Measurements from ENCODE around the gene DLEC1.

The DLEC1 gene

GRCh38 chr3:38095669-38096483, 56.9 kb downstream of the DLEC1 start:
- Histone ChIP-seq H3K4me1 (ENCODE audit: insufficient read depth, low read length) (no peaks in the 10 kb centered on the region), H3K9me3 (ENCODE audit: low read length) (no peaks in the 10 kb centered on the region), H3K36me3 (ENCODE audit: insufficient read depth, low read length) (no peaks in the 10 kb centered on the region), H3K9ac (ENCODE audit: low read length) (no peak overlapping the region), H3K4me3 (ENCODE audit: low read depth in 1 of 2, low read length in 2 of 2) (no peak overlapping the region), H3K27ac (ENCODE audit: low read depth, low read length) (no peak overlapping the region), H3K27me3 (ENCODE audit: control insufficient read depth in 1 of 2, insufficient read depth in 2 of 2, low read length in 2 of 2) (no peaks in the 10 kb centered on the region)

DNA sequence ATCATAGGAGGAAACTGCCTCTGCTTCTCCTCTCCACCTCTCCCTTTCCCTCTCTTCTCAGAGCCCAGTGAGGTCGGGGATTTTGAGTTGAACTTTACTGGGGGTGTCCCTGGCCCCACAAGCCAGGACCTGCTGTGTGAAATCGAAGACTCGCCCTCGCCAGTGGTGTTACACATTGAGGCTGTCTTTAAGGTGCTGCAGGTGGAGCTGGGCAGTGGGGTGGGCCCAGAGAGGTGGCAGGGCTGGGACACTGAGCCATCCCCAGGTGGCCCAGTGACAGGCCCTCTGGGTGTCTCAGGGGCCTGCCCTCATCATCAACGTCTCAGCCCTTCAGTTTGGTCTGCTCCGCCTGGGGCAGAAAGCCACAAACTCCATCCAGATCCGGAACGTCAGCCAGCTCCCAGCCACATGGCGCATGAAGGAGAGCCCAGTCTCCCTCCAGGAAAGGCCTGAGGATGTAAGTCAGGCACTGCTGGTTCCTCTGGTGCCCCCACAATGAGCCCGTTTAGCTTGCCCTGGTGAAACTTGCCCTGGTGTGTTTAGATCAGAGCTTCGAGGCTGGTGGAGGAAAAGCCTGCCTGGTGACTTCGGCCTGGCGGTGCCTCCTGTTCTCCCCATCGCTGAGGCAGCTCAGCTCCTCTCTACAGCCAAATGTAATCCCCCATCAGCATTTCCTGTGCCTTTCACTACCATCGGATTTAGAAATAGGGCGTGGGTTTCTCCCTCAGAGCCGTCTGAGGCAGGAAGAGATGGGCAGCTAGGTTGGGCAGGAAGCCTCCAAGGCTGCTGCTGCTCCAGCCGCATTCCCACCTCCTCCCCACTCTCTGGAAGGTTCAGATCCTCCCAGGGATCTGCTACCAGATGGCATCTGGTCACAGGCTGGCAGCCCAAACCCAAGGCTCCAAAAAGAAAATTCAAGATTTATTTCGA, 58.7 kb downstream of the DLEC1 start:
- Histone ChIP-seq H3K9me3 (ENCODE audit: low read length) (no peaks in the 10 kb centered on the region), H3K27ac (ENCODE audit: low read depth, low read length) (no peak overlapping the region), H3K9ac (ENCODE audit: low read length) (no peak overlapping the region), H3K4me3 (ENCODE audit: low read depth in 1 of 2, low read length in 2 of 2) (no peak overlapping the region), H3K4me1 (ENCODE audit: insufficient read depth, low read length) (no peaks in the 10 kb centered on the region), H3K27me3 (ENCODE audit: control insufficient read depth in 1 of 2, insufficient read depth in 2 of 2, low read length in 2 of 2) (no peaks in the 10 kb centered on the region), H3K36me3 (ENCODE audit: insufficient read depth, low read length) (no peaks in the 10 kb centered on the region)

GRCh38 chr3:38098376-38098723, 59.3 kb downstream of the DLEC1 start:
- Histone ChIP-seq H3K9me3 (ENCODE audit: low read length) (no peaks in the 10 kb centered on the region), H3K27ac (ENCODE audit: low read depth, low read length) (no peak overlapping the region), H3K9ac (ENCODE audit: low read length) (no peak overlapping the region), H3K4me3 (ENCODE audit: low read depth in 1 of 2, low read length in 2 of 2) (no peak overlapping the region), H3K4me1 (ENCODE audit: insufficient read depth, low read length) (no peaks in the 10 kb centered on the region), H3K36me3 (ENCODE audit: insufficient read depth, low read length) (no peaks in the 10 kb centered on the region), H3K27me3 (ENCODE audit: control insufficient read depth in 1 of 2, insufficient read depth in 2 of 2, low read length in 2 of 2) (no peaks in the 10 kb centered on the region)

DNA sequence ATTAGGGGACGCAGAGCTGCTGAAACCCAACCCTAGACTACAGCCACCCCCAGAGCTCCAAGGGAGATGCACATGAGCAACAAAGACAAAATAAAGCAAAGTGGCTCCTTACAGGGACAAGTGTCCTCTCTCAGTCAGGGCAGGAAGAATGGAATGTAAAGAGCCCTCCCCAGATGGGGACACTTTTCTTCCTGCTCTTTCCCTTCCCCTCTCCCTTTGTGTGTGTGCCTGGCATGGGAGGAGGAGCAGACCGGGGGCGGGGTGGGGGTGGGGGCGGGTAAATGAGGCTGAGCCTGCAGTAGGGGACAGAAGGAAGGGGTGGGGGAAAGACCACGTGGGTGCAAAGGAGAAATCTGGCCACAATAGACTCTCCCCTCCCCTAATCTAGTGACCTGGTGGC, 60.5 kb downstream of the DLEC1 start:
- H3K36me3 ChIP-seq (ENCODE audit: insufficient read depth, low read length): no peaks in the 10 kb centered on the region
- no peak overlapping the region for H3K27ac ChIP-seq (ENCODE audit: low read depth, low read length)
- no peaks in the 10 kb centered on the region for H3K4me1 ChIP-seq (ENCODE audit: insufficient read depth, low read length)
- no peaks in the 10 kb centered on the region for H3K27me3 ChIP-seq (ENCODE audit: control insufficient read depth in 1 of 2, insufficient read depth in 2 of 2, low read length in 2 of 2)
- no peaks in the 10 kb centered on the region for H3K9me3 ChIP-seq (ENCODE audit: low read length)
- H3K4me3 ChIP-seq (ENCODE audit: low read depth in 1 of 2, low read length in 2 of 2): no peak overlapping the region
- no peak overlapping the region for H3K9ac ChIP-seq (ENCODE audit: low read length)

DNA sequence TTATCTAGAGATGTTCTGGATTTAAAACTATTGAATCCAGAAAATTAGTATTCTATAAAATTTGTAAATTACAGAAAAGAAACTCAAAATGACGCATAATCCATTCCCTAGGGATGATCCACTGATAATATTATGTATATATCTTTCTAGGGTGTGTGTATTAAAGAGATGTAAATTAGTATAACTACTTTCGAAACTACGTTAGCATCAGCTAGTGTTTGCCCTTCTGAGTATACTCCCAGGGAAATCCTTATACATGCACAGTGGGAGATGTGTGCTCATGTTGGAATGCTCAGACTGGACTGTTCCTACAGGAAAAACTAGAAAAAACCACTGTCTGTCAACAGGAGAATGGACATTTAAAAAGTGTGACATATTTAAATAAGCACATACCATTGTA, 61.5 kb downstream of the DLEC1 start:
- H3K27me3 ChIP-seq (ENCODE audit: control insufficient read depth in 1 of 2, insufficient read depth in 2 of 2, low read length in 2 of 2): no peaks in the 10 kb centered on the region
- H3K36me3 ChIP-seq (ENCODE audit: insufficient read depth, low read length): no peaks in the 10 kb centered on the region
- H3K4me3 ChIP-seq (ENCODE audit: low read depth in 1 of 2, low read length in 2 of 2): no peak overlapping the region
- no peaks in the 10 kb centered on the region for H3K9me3 ChIP-seq (ENCODE audit: low read length)
- H3K9ac ChIP-seq (ENCODE audit: low read length): no peak overlapping the region
- no peak overlapping the region for H3K27ac ChIP-seq (ENCODE audit: low read depth, low read length)
- no peaks in the 10 kb centered on the region for H3K4me1 ChIP-seq (ENCODE audit: insufficient read depth, low read length)

GRCh38 chr3:38101811-38102443, 62.9 kb downstream of the DLEC1 start:
- peaks cover 4% of the 10 kb centered on the region for H3K9me3 ChIP-seq (ENCODE audit: low read length)
- no peaks in the 10 kb centered on the region for H3K4me1 ChIP-seq (ENCODE audit: insufficient read depth, low read length)
- H3K36me3 ChIP-seq (ENCODE audit: insufficient read depth, low read length): no peaks in the 10 kb centered on the region
- no peak overlapping the region for H3K9ac ChIP-seq (ENCODE audit: low read length)
- no peak overlapping the region for H3K27ac ChIP-seq (ENCODE audit: low read depth, low read length)
- H3K4me3 ChIP-seq (ENCODE audit: low read depth in 1 of 2, low read length in 2 of 2): no peak overlapping the region
- no peaks in the 10 kb centered on the region for H3K27me3 ChIP-seq (ENCODE audit: control insufficient read depth in 1 of 2, insufficient read depth in 2 of 2, low read length in 2 of 2)

- Histone ChIP-seq H3K27ac (ENCODE audit: low read depth, low read length) (no peak overlapping the region), H3K4me3 (ENCODE audit: low read depth in 1 of 2, low read length in 2 of 2) (no peak overlapping the region), H3K27me3 (ENCODE audit: control insufficient read depth in 1 of 2, insufficient read depth in 2 of 2, low read length in 2 of 2) (no peaks in the 10 kb centered on the region), H3K36me3 (ENCODE audit: insufficient read depth, low read length) (no peaks in the 10 kb centered on the region), H3K9me3 (ENCODE audit: low read length) (peaks cover 4% of the 10 kb centered on the region), H3K9ac (ENCODE audit: low read length) (no peak overlapping the region), H3K4me1 (ENCODE audit: insufficient read depth, low read length) (no peaks in the 10 kb centered on the region)
These were observed 63.4 kb downstream of the DLEC1 start for GRCh38 chr3:38102444-38102814.

DNA sequence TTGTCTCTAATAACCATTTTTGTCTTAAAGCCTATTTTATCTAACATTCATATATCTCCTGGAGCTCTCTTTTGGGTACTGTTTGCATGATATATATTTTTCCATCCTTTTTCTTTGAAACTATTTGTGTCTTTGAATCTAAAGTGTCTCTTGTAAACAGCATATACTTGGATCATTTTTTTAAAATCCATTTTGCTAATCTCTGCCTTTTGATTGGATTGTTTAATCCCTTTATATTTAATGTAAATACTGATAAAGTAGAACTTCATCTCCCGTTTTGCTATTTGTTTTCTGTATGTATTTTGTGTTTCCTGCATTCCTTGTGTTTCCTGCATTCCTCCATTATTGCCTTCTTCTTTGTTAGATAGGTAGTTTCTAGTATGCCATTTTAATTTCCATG, 66.5 kb downstream of the DLEC1 start:
- H3K4me3 ChIP-seq (ENCODE audit: low read depth in 1 of 2, low read length in 2 of 2): no peak overlapping the region
- no peaks in the 10 kb centered on the region for H3K27me3 ChIP-seq (ENCODE audit: control insufficient read depth in 1 of 2, insufficient read depth in 2 of 2, low read length in 2 of 2)
- H3K9me3 ChIP-seq (ENCODE audit: low read length): peaks cover 4% of the 10 kb centered on the region
- no peak overlapping the region for H3K27ac ChIP-seq (ENCODE audit: low read depth, low read length)
- H3K4me1 ChIP-seq (ENCODE audit: insufficient read depth, low read length): no peaks in the 10 kb centered on the region
- H3K9ac ChIP-seq (ENCODE audit: low read length): no peak overlapping the region
- H3K36me3 ChIP-seq (ENCODE audit: insufficient read depth, low read length): no peaks in the 10 kb centered on the region

- Histone ChIP-seq H3K36me3 (ENCODE audit: insufficient read depth, low read length) (no peaks in the 10 kb centered on the region), H3K27ac (ENCODE audit: low read depth, low read length) (no peak overlapping the region), H3K4me3 (ENCODE audit: low read depth in 1 of 2, low read length in 2 of 2) (no peak overlapping the region), H3K9me3 (ENCODE audit: low read length) (peaks cover 4% of the 10 kb centered on the region), H3K4me1 (ENCODE audit: insufficient read depth, low read length) (no peaks in the 10 kb centered on the region), H3K27me3 (ENCODE audit: control insufficient read depth in 1 of 2, insufficient read depth in 2 of 2, low read length in 2 of 2) (no peaks in the 10 kb centered on the region), H3K9ac (ENCODE audit: low read length) (no peak overlapping the region)
These were observed 69.1 kb downstream of the DLEC1 start for GRCh38 chr3:38107911-38108648.

GRCh38 chr3:38108649-38109579, 69.9 kb downstream of the DLEC1 start:
- no peak overlapping the region for H3K27ac ChIP-seq (ENCODE audit: low read depth, low read length)
- H3K4me1 ChIP-seq (ENCODE audit: insufficient read depth, low read length): no peaks in the 10 kb centered on the region
- peaks cover 4% of the 10 kb centered on the region for H3K9me3 ChIP-seq (ENCODE audit: low read length)
- H3K4me3 ChIP-seq (ENCODE audit: low read depth in 1 of 2, low read length in 2 of 2): no peak overlapping the region
- H3K27me3 ChIP-seq (ENCODE audit: control insufficient read depth in 1 of 2, insufficient read depth in 2 of 2, low read length in 2 of 2): no peaks in the 10 kb centered on the region
- no peak overlapping the region for H3K9ac ChIP-seq (ENCODE audit: low read length)
- H3K36me3 ChIP-seq (ENCODE audit: insufficient read depth, low read length): no peaks in the 10 kb centered on the region
